GM21447 (cell line): ENCODE results near the gene LONRF2.
"Not testable (repeated sequence)": the region's sequence is repeated elsewhere in the genome, so short reads cannot be mapped to it uniquely, and the experiment has no call there.

Experiments used
- ATAC-seq: cut with Tn5 transposase; IDR thresholded peaks from one replicate; pipeline ENCODE4 v1.9.1; 2021; ENCODE audit not compliant: unreplicated experiment

LONRF2 gene

GRCh38 chr2:100321866-100322820 is at the start of gene LONRF2:
LONRF2 (minus strand) TSS chr2:100322501; CDS start chr2:100322093, 408 bp downstream.
- no peak for ATAC-seq

DNA sequence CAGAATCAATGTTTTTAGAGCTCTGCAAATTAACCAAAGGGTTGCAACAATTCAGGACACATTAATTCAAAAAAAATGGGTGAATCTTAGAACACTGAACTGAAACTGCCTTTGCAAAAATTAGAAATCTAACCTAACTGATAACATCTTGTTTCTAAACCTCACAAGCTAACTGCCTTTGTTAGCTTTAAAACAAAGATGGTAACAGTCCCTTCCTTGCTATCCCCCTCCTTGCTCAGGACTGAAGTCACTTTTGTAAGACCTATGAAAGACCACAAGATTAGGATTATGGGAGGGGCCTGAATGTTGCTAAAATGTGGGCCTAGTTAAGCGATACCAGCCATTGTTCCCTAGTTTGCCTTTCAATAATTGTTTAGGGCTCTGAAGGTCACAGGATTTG is 44.9 kb upstream of the LONRF2 start:
- no peak for ATAC-seq

DNA sequence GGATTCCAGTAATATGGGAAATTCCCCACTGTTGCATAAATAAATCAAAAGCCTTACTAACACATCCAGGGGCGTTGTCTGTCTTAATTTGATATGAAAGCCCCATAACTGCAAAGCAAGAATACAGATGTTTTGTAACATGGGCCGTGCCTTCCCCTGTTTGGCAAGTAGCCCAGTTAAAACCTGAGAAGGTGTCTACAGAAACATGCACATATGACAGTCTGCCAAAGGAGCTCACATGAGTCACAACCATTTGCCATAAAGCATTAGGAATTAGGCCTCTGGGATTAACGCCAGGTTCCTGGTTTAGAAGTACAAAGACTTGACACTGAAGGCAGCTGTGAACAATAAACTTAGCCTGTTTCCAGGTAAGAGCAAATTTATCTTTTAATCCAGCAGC is 43.1 kb upstream of the LONRF2 start:
- ATAC-seq, result no peak

GRCh38 chr2:100362269-100362668 is 40.0 kb upstream of the LONRF2 start:
- not testable (repeated sequence) for ATAC-seq

DNA sequence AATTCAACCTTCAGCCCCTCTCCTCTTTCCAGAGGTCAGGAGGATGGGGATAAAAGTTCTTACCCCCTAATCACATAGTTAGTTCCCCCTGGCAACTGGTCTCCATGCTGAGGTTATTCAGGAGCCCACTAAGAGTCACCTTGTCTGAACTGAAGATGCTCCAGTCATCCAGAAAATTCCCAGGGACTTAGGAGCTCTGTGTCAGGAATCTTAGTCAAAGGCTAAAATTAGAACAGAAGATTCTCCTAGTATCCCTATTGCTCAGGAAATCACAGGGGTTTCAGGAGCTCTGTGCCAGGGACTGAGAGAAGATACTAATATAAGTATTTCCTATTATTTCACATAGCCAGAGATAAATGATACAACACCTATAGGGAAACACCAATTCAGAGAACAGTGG is 37.3 kb upstream of the LONRF2 start:
- no peak for ATAC-seq

GRCh38 chr2:100358554-100358953 is 36.3 kb upstream of the LONRF2 start:
- no peak for ATAC-seq

GRCh38 chr2:100352521-100352920 is 30.2 kb upstream of the LONRF2 start:
- ATAC-seq, result no peak

GRCh38 chr2:100350661-100351185 is 28.4 kb upstream of the LONRF2 start:
- ATAC-seq, result no peak

GRCh38 chr2:100345144-100345543 is 22.8 kb upstream of the LONRF2 start:
- ATAC-seq, result not testable (repeated sequence)

GRCh38 chr2:100344433-100344832 is 22.1 kb upstream of the LONRF2 start:
- no peak for ATAC-seq

DNA sequence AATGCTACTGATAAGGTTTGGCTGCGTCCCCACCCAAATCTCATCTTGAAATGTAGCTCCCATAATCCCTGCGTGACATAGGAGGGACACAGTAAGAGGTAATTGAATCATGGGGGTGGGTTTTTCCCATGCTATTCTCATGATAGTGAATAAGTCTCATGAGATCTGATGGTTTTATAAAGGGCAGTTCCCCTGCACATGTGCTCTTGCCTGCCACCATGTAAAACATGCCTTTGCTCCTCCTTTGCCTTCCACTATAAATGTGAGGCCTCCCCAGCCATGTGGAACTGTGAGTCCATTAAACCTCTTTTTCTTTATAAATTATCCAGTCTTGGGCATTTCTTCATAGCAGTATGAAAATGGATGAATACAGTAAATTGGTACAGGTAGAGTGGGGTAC is 20.2 kb upstream of the LONRF2 start:
- not testable (repeated sequence) for ATAC-seq

DNA sequence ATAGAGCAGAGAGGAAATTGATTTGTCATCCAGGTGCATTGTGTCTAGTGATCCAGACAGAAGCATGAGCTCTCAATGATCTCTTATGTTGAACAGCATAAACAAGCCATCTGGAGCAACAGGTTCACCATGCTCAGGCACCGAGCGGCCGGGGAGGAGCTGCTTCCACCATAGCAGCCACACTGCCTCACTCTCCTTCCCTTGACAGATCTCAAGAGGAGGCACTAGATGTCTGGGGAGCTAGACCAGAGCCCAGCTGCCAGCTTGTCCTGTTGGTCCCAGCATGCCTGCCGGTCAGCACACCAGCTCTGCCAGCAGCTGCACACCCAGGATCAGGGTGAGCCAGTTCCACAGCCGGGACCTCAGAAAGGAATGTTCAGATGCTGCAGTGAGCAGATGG is 17.5 kb upstream of the LONRF2 start:
- no peak for ATAC-seq

- ATAC-seq, result no peak
Measured at GRCh38 chr2:100334929-100335328, 12.6 kb upstream of the LONRF2 start.

DNA sequence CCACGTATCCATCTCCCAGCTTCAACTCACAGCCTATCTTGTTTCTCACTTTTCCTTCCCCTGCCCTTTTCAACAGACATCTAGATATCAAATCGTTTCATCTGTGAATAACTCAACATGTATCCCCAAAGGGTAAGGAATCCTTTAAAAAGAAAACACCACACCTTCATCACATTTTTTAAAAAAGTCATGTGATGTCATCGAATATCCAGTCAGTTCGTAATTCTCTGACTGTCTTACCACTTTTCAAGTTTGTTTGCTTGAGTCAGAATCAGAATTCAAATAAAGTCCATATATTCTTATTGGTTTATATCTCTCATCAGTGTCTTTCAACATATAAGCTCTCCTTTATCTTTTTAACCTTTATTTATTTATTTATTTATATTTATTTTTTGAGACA is 5.4 kb upstream of the LONRF2 start:
- ATAC-seq, result no peak

DNA sequence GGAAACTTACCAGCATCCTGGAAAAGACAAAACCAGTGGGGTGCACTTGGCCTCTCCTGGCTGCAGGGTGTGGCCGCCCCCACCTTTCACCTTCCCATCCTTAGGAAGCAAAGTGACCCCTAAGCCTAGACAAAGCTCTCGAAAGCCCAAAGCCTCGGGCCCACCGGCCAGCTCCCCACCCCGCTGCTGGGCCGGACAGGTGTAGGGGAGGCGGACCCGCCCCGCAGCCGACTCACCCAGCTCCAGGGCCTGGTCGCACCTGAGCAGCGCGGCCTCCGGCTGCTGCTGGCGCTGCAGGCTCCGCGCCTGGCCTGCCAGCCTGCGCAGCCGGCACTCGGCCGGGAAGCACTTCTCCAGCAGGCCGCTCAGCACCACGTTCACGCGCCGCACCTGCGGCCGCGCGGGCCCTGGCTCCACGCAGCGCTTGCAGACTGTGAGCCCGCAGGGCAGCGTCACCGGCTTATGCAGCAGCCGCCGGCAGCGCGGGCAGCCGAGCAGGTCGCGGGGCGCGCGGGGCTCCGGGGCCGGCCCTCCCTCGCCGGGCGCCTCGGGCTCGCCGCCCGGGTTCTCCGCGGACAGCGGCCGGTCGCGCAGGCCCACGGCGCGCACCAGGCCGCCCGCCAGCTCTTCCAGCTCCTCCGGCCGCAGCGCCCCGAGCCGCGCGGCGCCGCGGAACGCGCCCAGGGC is 979 bp downstream of the LONRF2 start:
- no peak for ATAC-seq

DNA sequence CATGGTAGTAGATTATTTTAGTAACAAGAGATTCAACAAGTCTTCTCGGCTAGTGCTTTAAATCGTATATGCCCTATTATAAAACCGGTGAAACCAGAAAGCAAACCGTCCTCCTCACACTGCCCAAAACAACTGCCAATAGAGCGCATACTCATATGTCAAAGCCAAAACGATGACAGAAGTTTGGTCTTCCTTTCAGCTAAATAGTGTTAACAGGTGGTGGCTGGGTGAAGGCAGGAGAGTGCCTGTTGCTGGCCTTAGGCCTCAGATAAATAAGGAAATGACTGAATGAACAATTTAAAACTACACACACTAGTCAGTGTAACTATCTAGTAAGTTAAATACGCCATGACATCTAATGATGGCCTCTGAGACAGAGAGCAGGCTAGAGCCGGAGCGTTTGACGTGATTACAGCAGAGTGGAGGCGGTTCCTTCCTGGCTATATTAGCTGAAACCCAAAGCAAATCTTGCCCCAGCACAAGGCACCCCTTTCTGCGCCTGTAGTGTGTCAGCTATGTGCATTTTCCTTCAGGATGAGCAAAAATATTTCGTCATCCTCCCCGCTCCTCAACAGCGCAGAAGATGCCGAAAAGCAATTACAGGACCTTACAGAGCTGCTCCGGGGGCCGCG is 1.6 kb downstream of the LONRF2 start:
- no peak for ATAC-seq

DNA sequence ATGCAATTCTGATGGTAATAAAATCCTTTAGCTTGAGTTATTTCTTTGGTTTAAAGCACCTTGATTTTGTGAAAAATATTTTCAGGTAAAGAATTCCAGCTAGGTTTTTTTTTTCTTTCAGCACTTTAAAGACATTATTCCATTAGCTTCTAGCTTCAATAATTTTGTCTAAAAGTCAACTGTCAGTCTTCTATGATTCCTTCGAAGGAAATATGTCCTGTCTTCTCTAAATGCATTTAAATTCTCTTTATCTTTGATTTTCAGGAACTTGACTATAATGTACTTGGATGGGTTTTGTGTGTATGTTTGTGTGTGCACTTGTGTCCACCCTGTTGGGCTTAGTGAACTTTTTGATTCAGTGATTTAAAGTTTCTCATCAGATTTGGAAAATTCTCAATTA is 4.7 kb downstream of the LONRF2 start:
- ATAC-seq, result no peak

DNA sequence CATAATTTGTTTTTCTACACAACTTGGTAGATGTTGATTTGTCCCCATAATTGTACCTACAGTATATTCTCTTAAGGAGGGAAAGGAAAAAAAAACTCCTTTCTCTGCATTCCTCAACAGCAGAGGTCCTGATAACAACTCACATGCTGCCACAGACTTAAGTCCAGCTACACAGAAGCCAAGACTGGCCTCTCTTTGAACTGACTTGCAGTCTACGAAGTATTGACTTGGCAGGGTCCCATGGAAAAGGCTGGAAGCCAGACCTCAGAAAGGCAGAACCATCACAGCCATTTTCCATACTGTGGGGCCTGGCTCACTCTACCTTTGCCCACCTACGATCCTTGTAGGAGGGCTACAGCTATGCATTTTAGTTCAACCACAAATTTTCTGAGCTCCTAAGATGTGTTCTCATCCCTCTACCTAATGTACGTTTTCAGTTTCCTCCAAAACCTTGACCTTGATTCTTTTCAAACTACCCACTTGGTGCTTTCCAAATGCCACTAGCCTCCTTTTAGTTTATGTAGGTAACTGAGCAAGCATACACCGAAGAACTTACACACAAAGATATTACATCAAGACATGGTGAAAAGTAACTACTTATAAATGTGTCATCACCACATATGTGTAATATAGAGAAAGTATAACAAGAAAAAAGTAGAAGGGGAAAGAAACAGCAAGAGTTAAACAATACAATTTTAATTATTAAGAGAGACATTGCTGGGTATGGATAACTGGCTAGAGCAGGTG is 12.2 kb downstream of the LONRF2 start:
- ATAC-seq, result no peak

GRCh38 chr2:100309311-100309710 is 13.0 kb downstream of the LONRF2 start:
- no peak for ATAC-seq

DNA sequence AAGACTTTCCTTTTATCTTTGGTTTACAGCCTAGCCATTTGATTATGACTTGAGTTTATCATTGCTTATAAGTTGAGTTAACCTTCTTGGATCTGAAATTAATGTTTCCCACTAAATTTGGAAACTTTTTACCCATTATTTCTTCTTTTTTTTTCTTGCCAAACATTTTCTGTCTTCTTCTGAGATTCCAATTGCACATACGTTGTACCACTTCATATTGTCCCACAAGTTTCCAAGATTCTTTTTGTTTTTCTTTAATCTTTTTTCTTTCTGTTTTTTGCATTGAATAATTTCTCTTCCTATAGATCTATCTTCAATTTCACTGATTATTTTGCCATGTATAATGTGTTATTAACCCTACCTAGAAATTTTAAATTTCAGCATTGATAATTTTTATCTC is 18.6 kb downstream of the LONRF2 start:
- no peak for ATAC-seq

DNA sequence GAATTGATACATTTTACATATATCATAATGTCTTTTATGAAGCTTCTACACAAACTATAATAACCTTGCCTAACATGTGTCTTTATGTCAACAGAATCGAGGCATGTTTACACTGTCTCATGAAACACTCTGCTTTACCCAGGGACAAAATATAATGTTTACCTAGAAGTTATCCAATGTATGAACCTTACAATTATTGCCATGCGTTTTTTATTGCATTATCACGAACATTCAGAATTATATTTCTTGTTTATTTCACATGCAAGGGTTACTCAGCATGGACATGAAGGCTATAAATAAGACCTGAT is 19.8 kb downstream of the LONRF2 start:
- ATAC-seq, result no peak
